HG02981 (cell line): ENCODE measurements around the gene MSL1.

ENCODE experiments used
- ATAC-seq: cut with Tn5 transposase; IDR thresholded peaks from one replicate; pipeline ENCODE4 v1.9.1; 2021; ENCODE audit warnings: mild to moderate bottlenecking, moderate library complexity; ENCODE audit not compliant: unreplicated experiment

MSL1 gene, protein sequence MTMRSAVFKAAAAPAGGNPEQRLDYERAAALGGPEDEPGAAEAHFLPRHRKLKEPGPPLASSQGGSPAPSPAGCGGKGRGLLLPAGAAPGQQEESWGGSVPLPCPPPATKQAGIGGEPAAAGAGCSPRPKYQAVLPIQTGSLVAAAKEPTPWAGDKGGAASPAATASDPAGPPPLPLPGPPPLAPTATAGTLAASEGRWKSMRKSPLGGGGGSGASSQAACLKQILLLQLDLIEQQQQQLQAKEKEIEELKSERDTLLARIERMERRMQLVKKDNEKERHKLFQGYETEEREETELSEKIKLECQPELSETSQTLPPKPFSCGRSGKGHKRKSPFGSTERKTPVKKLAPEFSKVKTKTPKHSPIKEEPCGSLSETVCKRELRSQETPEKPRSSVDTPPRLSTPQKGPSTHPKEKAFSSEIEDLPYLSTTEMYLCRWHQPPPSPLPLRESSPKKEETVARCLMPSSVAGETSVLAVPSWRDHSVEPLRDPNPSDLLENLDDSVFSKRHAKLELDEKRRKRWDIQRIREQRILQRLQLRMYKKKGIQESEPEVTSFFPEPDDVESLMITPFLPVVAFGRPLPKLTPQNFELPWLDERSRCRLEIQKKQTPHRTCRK

DNA sequence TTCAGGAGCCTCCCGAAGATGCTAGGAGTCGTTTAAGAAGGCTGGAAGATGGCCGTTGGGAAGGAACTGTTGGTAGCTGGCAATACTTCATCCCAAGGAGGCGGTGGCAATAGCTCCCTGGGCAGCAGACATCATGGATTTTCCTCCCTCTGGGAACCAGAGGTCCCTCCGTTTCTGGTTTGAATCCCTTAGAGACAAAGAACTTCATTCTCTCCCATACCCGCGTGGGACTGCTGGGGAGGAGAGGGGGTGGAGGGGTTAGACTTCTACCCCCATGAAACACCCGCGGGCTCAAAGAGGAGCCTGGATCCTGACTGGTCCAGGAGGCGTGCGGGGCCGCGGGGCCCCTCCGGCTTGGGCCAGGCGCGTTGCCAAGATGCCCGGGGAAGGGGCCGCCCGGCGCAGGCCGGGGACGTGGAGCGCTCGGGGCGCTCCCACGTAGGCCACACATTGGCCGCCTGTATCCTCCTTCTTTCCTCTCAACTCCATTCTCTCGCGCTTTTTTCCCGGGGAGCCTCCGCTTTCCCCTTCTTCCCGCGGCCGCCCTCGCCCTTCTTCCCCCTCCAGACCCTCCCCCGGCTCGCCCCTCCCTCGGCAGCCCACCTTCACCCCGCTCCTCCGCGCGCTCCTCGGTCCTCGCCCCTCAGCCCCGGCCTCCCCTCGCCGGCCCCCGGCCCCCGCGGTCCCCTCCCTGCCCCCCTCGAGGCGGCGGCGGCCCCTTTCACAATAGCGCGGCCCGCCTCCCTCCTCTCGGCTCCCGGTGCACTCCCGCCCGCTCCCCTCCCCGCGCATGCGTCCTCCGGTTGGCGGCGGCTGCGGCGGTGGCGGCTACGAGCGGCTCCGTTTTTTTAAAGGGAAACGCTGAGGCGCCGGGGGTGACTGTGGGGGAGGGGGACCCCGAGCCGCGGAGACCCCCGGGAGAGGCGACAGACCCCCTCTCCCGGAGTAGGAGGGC, at the start of gene MSL1:
Gene MSL1, plus strand, starts transcription at position 791 of the 955 bp plus-strand sequence. CDS start 642 bp downstream, outside the sequence.
- ATAC-seq: peak; percentile 53

GRCh38 chr17:40072040-40072734, 49.6 kb upstream of the MSL1 start:
- no peak for ATAC-seq

DNA sequence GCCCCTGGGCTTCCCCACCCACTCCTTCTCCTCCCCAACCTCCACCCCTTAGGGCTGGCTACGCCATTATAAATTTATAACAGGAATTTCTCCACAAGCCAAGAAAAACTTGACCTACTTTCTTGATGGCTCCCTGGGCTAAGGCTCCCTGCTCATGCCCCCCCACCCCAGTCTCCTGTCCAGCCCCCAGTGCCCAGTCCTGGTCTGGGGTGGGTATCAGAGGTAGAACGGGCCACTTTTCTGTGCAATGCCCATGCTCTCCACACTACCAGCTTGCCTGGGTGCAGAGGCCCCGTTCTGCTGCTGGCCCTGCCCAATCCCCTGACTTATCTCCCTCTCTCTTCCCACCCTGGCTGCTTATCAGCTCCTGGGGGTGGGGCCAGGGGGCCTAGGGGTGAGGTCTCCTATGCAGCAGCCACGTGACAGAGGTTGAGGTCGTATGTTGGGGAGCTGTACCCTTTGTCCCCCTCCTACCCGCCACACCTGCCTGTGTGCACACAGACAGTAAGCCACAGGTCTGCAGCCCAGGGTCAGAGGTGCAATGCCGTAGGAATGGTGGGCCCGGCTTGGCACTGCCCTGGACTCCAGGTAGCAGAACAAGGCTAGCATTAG, 48.9 kb upstream of the MSL1 start:
- ATAC-seq: no peak

DNA sequence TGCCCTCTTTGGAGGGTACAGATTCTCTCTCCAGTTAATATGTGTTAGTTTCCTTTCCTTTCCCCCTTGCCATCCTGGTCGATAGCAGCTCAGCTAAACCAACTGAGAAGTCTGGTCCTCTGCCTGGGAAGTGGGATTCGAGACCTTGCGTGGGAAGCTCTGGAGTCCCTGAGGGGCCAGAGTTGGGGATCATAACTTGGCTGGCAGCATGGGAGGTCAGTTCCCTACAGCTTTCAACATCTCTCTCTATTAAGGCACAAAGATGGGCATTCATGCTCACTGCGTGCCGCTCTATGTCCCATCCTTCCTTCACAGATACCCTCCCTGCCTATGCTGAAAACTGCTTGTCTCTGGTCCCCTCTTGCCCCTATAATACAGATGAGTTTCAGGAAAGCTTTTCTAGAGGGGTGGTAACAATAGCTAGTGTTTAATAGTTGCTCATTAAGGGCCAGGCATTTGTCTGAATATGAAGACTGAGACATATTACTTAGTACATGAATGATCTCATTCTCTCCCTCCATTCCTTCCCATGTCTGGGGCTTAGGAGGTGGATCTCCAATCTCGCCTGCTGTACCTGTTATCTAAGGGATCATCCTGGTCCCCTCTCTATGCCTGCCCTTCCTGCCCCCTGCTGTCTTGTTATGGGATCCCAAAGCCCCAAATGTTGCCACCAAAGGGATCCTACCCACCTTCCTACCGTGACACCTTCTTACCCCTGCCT, 48.2 kb upstream of the MSL1 start:
- no peak for ATAC-seq

- no peak for ATAC-seq
Measured at GRCh38 chr17:40074175-40074512, 47.6 kb upstream of the MSL1 start.

- ATAC-seq: no peak
Measured at GRCh38 chr17:40074871-40075200, 46.9 kb upstream of the MSL1 start.

GRCh38 chr17:40075201-40075941, 46.4 kb upstream of the MSL1 start:
- no peak for ATAC-seq

DNA sequence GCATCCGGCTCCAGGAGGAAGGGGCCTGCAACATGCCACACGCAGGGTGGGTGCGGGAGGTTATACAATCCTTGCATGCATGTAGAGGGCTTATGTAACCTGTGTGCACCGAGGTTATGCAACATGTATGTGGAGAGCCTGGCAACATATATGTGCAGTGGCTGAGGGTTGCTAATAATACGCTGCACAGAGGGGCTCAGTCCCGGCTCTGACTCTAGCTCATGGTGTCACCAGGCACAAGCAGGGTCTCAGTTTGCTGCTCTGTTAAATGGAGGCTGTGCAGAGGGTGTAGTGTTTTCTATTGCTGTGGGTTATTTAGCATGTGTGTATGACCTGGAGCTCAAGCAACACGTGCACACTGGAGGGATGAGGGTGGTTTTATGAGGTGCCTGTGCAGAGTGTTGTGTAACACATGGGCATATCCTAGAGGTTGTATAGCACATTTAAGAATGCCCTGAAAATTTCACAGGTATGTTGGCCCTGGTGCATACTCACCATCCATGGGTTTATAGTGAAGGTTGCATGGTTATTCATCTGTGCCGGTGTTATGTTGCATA, 45.8 kb upstream of the MSL1 start:
- no peak for ATAC-seq

GRCh38 chr17:40076591-40076990, 45.2 kb upstream of the MSL1 start:
- ATAC-seq: no peak

DNA sequence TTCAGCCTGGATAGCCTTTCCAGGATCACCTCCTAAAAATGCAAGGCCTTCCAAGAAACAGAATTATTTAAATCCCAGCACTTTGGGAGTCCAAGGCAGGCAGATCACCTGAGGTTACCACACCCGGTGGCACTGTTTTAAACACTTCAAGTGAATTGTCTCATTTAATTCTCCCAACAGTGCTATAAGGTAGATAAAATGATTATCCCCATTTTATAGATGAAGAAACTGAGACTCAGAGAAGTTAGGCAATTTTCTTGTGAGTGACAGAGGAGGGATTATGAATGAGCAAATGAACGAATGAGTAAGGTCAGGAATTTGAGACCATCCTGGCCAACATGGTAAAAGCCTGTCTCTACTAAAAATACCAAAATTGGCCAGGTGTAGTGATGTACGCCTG, 42.2 kb upstream of the MSL1 start:
- ATAC-seq: no peak

- no peak for ATAC-seq
Measured at GRCh38 chr17:40084477-40084876, 37.3 kb upstream of the MSL1 start.

GRCh38 chr17:40086150-40087044, 35.4 kb upstream of the MSL1 start:
- no peak for ATAC-seq

GRCh38 chr17:40087049-40087794, 34.5 kb upstream of the MSL1 start:
- no peak for ATAC-seq

DNA sequence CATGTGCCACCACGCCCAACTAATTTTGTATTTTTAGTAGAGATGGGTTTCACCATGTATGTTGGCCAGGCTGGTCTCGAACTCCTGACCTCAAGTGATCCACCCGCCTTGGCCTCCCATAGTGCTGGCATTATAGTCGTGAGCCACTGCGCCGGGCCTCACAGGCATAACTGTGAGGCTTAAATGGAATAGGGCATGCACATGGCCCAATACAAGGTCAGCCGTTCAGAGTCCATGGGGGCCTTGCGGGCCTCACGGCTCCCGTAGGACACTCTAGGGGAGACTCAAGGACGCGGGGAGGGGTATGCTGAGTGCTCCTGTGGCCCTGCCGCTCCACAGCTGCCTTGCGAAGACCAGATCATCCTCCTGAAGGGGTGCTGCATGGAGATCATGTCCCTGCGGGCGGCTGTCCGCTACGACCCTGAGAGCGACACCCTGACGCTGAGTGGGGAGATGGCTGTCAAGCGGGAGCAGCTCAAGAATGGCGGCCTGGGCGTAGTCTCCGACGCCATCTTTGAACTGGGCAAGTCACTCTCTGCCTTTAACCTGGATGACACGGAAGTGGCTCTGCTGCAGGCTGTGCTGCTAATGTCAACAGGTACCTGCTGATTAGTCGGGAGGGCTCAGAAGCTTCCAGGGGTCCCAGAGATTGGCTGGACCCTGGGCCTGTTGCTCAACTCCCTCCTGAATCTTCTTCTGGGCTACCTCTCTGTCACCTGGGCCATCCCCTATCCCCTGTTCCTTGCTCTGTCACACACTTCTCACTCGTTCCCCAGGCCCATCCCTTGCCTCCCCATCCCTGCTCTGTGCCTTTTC, 33.7 kb upstream of the MSL1 start:
- ATAC-seq: no peak

DNA sequence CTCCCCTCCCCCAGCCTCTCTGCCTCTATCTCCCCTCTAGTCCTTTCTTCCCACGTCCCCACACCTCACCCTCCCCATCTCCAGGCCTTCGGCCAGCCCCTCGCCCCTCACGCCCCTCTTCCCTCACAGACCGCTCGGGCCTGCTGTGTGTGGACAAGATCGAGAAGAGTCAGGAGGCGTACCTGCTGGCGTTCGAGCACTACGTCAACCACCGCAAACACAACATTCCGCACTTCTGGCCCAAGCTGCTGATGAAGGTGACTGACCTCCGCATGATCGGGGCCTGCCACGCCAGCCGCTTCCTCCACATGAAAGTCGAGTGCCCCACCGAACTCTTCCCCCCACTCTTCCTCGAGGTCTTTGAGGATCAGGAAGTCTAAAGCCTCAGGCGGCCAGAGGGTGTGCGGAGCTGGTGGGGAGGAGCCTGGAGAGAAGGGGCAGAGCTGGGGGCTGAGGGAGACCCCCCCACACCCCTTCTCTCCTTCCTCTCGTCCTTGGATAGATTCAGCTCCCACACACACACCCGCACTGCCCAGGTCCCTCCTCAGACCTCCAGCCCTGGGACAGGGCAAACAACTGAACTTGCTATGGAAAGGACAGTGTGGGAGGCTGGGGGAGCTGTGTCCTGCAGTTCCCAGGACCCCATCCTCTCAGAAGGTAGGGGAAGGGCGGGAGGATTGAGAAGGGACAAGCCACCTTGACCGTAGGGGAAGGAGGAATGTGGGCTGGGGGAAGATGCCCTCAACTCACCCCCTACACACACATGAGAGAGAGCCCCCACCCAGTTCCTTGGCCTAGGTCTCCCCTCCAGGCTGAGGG, 32.5 kb upstream of the MSL1 start:
- ATAC-seq: no peak
